ENCODE measurements around the gene RNFT2.
A peak's percentile ranks its signal among the peaks of the same experiment; 100 is the strongest.
"Not testable (repeated sequence)": the region's sequence is repeated elsewhere in the genome, so short reads cannot be mapped to it uniquely, and the experiment has no call there.

The RNFT2 gene

GRCh38 chr12:116745554-116745953 lies 7.4 kb downstream of the RNFT2 start:
- DNase-seq: no peak

- DNase-seq: no peak
These were observed 11.8 kb downstream of the RNFT2 start for GRCh38 chr12:116749884-116750283.

GRCh38 chr12:116750298-116750697 lies 12.2 kb downstream of the RNFT2 start:
- no peak for DNase-seq

- DNase-seq: not testable (repeated sequence)
These were observed 16.0 kb downstream of the RNFT2 start for GRCh38 chr12:116754097-116754496.

- not testable (repeated sequence) for DNase-seq
These were observed 16.7 kb downstream of the RNFT2 start for GRCh38 chr12:116754783-116755182.

GRCh38 chr12:116759783-116760621 lies 21.9 kb downstream of the RNFT2 start:
- DNase-seq: peak in 1 of 2 donors; percentile 22

GRCh38 chr12:116760622-116761020 lies 22.5 kb downstream of the RNFT2 start:
- no peak for DNase-seq

- DNase-seq: no peak
These were observed 23.4 kb downstream of the RNFT2 start for GRCh38 chr12:116761499-116761898.

GRCh38 chr12:116765271-116765670 lies 27.2 kb downstream of the RNFT2 start:
- no peak for DNase-seq

- no peak for DNase-seq
These were observed 28.2 kb downstream of the RNFT2 start for GRCh38 chr12:116766285-116766684.

- no peak for DNase-seq
These were observed 28.6 kb downstream of the RNFT2 start for GRCh38 chr12:116766746-116767145.

GRCh38 chr12:116771651-116772050 lies 33.5 kb downstream of the RNFT2 start:
- DNase-seq: no peak

- DNase-seq: no peak
These were observed 35.2 kb downstream of the RNFT2 start for GRCh38 chr12:116773276-116773731.

- no peak for DNase-seq
These were observed 35.9 kb downstream of the RNFT2 start for GRCh38 chr12:116774020-116774419.

- no peak for DNase-seq
These were observed 39.1 kb downstream of the RNFT2 start for GRCh38 chr12:116777245-116777644.

- DNase-seq: no peak
These were observed 41.5 kb downstream of the RNFT2 start for GRCh38 chr12:116779597-116779996.

GRCh38 chr12:116780942-116781341 lies 42.8 kb downstream of the RNFT2 start:
- DNase-seq: no peak

- no peak for DNase-seq
These were observed 45.6 kb downstream of the RNFT2 start for GRCh38 chr12:116783525-116784237.

- DNase-seq: no peak
These were observed 46.1 kb downstream of the RNFT2 start for GRCh38 chr12:116784238-116784612.

GRCh38 chr12:116789562-116789961 lies 51.4 kb downstream of the RNFT2 start:
- not testable (repeated sequence) for DNase-seq

GRCh38 chr12:116790066-116790465 lies 52.0 kb downstream of the RNFT2 start:
- DNase-seq: no peak

- no peak for DNase-seq
These were observed 54.3 kb downstream of the RNFT2 start for GRCh38 chr12:116792403-116792802.

GRCh38 chr12:116794725-116795124 lies 56.6 kb downstream of the RNFT2 start:
- DNase-seq: no peak

- no peak for DNase-seq
These were observed 59.8 kb downstream of the RNFT2 start for GRCh38 chr12:116797885-116798284.

All from activated CD4-positive, alpha-beta T cell treated with anti-CD3 and anti-CD28 coated beads for 4 hours (primary cell).